ENCODE data around the gene USP9X.

USP9X gene

DNA sequence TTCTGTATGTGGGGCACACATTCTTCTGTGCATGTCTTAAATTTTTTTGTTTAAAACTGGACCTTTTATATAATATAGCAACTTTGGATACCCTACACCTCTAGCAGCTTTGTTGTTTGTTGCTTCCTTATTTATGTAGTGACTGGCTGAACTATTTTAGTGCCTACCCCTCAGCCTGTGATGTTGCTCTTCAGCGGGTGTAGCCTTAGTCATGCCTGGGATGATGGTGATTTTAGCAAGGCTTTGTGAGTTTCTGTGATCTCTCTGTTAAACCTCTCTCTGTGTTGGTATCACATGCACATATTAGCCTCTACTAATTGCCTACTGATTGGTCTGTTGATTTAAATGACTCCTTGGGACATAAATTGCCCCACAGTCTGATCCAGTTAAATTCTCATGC lies 22.8 kb downstream of the USP9X start (continued):
- TF ChIP-seq, protein P1, sequence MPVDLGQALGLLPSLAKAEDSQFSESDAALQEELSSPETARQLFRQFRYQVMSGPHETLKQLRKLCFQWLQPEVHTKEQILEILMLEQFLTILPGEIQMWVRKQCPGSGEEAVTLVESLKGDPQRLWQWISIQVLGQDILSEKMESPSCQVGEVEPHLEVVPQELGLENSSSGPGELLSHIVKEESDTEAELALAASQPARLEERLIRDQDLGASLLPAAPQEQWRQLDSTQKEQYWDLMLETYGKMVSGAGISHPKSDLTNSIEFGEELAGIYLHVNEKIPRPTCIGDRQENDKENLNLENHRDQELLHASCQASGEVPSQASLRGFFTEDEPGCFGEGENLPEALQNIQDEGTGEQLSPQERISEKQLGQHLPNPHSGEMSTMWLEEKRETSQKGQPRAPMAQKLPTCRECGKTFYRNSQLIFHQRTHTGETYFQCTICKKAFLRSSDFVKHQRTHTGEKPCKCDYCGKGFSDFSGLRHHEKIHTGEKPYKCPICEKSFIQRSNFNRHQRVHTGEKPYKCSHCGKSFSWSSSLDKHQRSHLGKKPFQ (tag by site-specific recombination; IDR thresholded peaks at IDR 0.05): no peak
- TF ChIP-seq GLIS1 (tag by site-specific recombination; IDR thresholded peaks at IDR 0.05) (peak; percentile 79), ZNF514 (tag by site-specific recombination; IDR thresholded peaks at IDR 0.05) (no peak), ZNF843 (tag by site-specific recombination; IDR thresholded peaks at IDR 0.05) (no peak), ZNF510 (tag by site-specific recombination; IDR thresholded peaks at IDR 0.05; ENCODE audit: insufficient replicate concordance) (no peak), ZNF785 (tag by site-specific recombination; IDR thresholded peaks at IDR 0.05) (no peak), ZNF692 (tag by site-specific recombination; IDR thresholded peaks at IDR 0.05) (no peak), ZNF404 (tag by site-specific recombination; IDR thresholded peaks at IDR 0.05) (no peak), ZIC2 (tag by site-specific recombination; IDR thresholded peaks at IDR 0.05) (no peak), ZNF777 (tag by site-specific recombination; IDR thresholded peaks at IDR 0.05; ENCODE audit: borderline replicate concordance) (no peak), ZNF10 (tag by site-specific recombination; IDR thresholded peaks at IDR 0.05) (no peak), ZNF670 (tag by site-specific recombination; IDR thresholded peaks at IDR 0.05; ENCODE audit: low read depth) (no peak)

GRCh38 chrX:41108463-41109205 lies 23.4 kb downstream of the USP9X start:
- Histone ChIP-seq H3K4me1 (ENCODE audit: control insufficient read depth, insufficient read depth, low read length) (peaks cover 57% of the 10 kb centered on the region), H3K27ac (ENCODE audit: extremely low read depth, low read depth, low read length) (peak overlapping the region; percentile 29; the same call in 1 of the 2 replicates), H3K9me3 (ENCODE audit: control insufficient read depth, insufficient read depth, low read depth, low read length) (no peaks in the 10 kb centered on the region), H3K36me3 (ENCODE audit: control insufficient read depth in 2 of 2, insufficient read depth in 1 of 2, low read length in 2 of 2) (no peaks in the 10 kb centered on the region; a peak in 1 of 3 replicates), H3K4me3 (ENCODE audit: low read depth, low read length) (no peak overlapping the region; the same call in 1 of the 2 replicates)
- POLR2A ChIA-PET: interaction anchor here (2.8 kb wide), 1 partner anchor 23 kb away, joined by 21 read pairs; the partner anchor contains the start of gene USP9X
- CTCF ChIA-PET: interaction anchor here (0.6 to 1.7 kb wide), 8 partner anchors 9 to 564 kb away, joined by 3 to 7 read pairs (median 3); no protein-coding TSS in a partner anchor
- TF ChIP-seq ZBTB17 (tag by site-specific recombination; IDR thresholded peaks at IDR 0.05) (0 out of 2 replicates have a peak, but pooled peaks have one; percentile 25), ZNF341 (tag by site-specific recombination; IDR thresholded peaks at IDR 0.05; ENCODE audit: low read depth) (peak; percentile 42; the same call in 1 of the 2 replicates), ZNF221 (tag by site-specific recombination; IDR thresholded peaks at IDR 0.05; ENCODE audit: borderline replicate concordance) (no peak), OVOL3 (tag by site-specific recombination; IDR thresholded peaks at IDR 0.05) (no peak), OSR2 (tag by site-specific recombination; IDR thresholded peaks at IDR 0.05) (peak; percentile 66), SCRT1 (tag by site-specific recombination; IDR thresholded peaks at IDR 0.05; ENCODE audit: borderline replicate concordance) (peak; percentile 83), SCRT2 (tag by site-specific recombination; IDR thresholded peaks at IDR 0.05) (peak; percentile 96), ZIC2 (tag by site-specific recombination; IDR thresholded peaks at IDR 0.05) (peak; percentile 71), ZNF664 (tag by site-specific recombination; IDR thresholded peaks at IDR 0.05) (peak; percentile 54; the same call in 1 of the 2 replicates), YY1 (tag by site-specific recombination; IDR thresholded peaks at IDR 0.05) (no peak), ZNF600 (tag by site-specific recombination; IDR thresholded peaks at IDR 0.05) (peak; percentile 51), ZNF391 (tag by site-specific recombination; IDR thresholded peaks at IDR 0.05; ENCODE audit: borderline replicate concordance, low read depth) (no peak), GLIS1 (tag by site-specific recombination; IDR thresholded peaks at IDR 0.05) (peak; percentile 92)
- TF ChIP-seq, protein P2, sequence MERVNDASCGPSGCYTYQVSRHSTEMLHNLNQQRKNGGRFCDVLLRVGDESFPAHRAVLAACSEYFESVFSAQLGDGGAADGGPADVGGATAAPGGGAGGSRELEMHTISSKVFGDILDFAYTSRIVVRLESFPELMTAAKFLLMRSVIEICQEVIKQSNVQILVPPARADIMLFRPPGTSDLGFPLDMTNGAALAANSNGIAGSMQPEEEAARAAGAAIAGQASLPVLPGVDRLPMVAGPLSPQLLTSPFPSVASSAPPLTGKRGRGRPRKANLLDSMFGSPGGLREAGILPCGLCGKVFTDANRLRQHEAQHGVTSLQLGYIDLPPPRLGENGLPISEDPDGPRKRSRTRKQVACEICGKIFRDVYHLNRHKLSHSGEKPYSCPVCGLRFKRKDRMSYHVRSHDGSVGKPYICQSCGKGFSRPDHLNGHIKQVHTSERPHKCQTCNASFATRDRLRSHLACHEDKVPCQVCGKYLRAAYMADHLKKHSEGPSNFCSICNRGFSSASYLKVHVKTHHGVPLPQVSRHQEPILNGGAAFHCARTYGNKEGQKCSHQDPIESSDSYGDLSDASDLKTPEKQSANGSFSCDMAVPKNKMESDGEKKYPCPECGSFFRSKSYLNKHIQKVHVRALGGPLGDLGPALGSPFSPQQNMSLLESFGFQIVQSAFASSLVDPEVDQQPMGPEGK (tag by site-specific recombination; IDR thresholded peaks at IDR 0.05): peak; percentile 23; the same call in 1 of the 2 replicates
- TF ChIP-seq, protein P1 (tag by site-specific recombination; IDR thresholded peaks at IDR 0.05): peak; percentile 74
- TF ChIP-seq, protein P3, sequence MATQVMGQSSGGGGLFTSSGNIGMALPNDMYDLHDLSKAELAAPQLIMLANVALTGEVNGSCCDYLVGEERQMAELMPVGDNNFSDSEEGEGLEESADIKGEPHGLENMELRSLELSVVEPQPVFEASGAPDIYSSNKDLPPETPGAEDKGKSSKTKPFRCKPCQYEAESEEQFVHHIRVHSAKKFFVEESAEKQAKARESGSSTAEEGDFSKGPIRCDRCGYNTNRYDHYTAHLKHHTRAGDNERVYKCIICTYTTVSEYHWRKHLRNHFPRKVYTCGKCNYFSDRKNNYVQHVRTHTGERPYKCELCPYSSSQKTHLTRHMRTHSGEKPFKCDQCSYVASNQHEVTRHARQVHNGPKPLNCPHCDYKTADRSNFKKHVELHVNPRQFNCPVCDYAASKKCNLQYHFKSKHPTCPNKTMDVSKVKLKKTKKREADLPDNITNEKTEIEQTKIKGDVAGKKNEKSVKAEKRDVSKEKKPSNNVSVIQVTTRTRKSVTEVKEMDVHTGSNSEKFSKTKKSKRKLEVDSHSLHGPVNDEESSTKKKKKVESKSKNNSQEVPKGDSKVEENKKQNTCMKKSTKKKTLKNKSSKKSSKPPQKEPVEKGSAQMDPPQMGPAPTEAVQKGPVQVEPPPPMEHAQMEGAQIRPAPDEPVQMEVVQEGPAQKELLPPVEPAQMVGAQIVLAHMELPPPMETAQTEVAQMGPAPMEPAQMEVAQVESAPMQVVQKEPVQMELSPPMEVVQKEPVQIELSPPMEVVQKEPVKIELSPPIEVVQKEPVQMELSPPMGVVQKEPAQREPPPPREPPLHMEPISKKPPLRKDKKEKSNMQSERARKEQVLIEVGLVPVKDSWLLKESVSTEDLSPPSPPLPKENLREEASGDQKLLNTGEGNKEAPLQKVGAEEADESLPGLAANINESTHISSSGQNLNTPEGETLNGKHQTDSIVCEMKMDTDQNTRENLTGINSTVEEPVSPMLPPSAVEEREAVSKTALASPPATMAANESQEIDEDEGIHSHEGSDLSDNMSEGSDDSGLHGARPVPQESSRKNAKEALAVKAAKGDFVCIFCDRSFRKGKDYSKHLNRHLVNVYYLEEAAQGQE (tag by site-specific recombination; IDR thresholded peaks at IDR 0.05): peak; percentile 45; the same call in 1 of the 2 replicates
